Measurements from ENCODE around the gene CXCR4.

DNA sequence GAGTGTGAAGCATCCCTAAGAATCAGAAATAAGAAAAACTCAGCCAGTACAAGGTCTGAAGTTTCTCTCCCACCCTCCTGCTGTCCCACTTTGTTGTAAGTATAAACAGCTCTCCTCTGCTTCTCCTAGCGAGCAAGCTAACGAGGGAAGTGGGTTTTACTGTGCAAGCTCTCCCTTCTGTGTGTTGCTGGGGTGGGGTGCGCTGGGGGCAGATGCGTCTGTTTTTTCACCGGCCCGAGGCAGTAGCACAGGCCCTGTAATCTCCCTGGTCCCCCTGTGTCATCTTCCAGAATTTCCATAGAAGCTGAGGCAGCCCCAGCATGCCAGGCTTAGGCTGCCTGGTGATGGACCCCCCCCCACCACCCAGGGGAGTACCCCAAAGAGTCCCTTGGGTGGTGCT, 9.4 kb upstream of the CXCR4 start:
- TF ChIP-seq, protein P1, sequence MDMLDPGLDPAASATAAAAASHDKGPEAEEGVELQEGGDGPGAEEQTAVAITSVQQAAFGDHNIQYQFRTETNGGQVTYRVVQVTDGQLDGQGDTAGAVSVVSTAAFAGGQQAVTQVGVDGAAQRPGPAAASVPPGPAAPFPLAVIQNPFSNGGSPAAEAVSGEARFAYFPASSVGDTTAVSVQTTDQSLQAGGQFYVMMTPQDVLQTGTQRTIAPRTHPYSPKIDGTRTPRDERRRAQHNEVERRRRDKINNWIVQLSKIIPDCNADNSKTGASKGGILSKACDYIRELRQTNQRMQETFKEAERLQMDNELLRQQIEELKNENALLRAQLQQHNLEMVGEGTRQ (CRISPR knock-in tag; IDR thresholded peaks at IDR 0.05): no peak
- TF ChIP-seq ZNF263 (CRISPR knock-in tag; IDR thresholded peaks at IDR 0.05; ENCODE audit: borderline replicate concordance) (no peak), JUN (IDR thresholded peaks at IDR 0.05; ENCODE audit: borderline replicate concordance, low read depth, low read length) (no peak), JUN (CRISPR knock-in tag; IDR thresholded peaks at IDR 0.05; ENCODE audit: borderline replicate concordance) (no peak), ZNF384 (IDR thresholded peaks at IDR 0.05; ENCODE audit: low read depth, low read length) (no peak), PPARD (CRISPR knock-in tag; IDR thresholded peaks at IDR 0.05) (no peak), TCF7L2 (IDR thresholded peaks at IDR 0.05; ENCODE audit: low read depth, low read length) (no peak), BHLHE40 (IDR thresholded peaks at IDR 0.05; ENCODE audit: low read length) (no peak)
- TF ChIP-seq, protein P2, sequence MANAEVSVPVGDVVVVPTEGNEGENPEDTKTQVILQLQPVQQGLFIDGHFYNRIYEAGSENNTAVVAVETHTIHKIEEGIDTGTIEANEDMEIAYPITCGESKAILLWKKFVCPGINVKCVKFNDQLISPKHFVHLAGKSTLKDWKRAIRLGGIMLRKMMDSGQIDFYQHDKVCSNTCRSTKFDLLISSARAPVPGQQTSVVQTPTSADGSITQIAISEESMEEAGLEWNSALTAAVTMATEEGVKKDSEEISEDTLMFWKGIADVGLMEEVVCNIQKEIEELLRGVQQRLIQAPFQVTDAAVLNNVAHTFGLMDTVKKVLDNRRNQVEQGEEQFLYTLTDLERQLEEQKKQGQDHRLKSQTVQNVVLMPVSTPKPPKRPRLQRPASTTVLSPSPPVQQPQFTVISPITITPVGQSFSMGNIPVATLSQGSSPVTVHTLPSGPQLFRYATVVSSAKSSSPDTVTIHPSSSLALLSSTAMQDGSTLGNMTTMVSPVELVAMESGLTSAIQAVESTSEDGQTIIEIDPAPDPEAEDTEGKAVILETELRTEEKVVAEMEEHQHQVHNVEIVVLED (CRISPR knock-in tag; IDR thresholded peaks at IDR 0.05): no peak
- TF ChIP-seq, protein P3, sequence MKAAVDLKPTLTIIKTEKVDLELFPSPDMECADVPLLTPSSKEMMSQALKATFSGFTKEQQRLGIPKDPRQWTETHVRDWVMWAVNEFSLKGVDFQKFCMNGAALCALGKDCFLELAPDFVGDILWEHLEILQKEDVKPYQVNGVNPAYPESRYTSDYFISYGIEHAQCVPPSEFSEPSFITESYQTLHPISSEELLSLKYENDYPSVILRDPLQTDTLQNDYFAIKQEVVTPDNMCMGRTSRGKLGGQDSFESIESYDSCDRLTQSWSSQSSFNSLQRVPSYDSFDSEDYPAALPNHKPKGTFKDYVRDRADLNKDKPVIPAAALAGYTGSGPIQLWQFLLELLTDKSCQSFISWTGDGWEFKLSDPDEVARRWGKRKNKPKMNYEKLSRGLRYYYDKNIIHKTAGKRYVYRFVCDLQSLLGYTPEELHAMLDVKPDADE (conservative IDR thresholded peaks at IDR 0.05; ENCODE audit: control insufficient read depth, low read depth, low read length): no peak
- TF ChIP-seq, protein P4, sequence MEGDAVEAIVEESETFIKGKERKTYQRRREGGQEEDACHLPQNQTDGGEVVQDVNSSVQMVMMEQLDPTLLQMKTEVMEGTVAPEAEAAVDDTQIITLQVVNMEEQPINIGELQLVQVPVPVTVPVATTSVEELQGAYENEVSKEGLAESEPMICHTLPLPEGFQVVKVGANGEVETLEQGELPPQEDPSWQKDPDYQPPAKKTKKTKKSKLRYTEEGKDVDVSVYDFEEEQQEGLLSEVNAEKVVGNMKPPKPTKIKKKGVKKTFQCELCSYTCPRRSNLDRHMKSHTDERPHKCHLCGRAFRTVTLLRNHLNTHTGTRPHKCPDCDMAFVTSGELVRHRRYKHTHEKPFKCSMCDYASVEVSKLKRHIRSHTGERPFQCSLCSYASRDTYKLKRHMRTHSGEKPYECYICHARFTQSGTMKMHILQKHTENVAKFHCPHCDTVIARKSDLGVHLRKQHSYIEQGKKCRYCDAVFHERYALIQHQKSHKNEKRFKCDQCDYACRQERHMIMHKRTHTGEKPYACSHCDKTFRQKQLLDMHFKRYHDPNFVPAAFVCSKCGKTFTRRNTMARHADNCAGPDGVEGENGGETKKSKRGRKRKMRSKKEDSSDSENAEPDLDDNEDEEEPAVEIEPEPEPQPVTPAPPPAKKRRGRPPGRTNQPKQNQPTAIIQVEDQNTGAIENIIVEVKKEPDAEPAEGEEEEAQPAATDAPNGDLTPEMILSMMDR (IDR thresholded peaks at IDR 0.05 in 2 of 3, conservative IDR thresholded peaks at IDR 0.05 in 1 of 3; ENCODE audit: insufficient read depth in 2 of 3, low read depth in 1 of 3, low read length in 3 of 3): no peak
- TF ChIP-seq, protein P5, sequence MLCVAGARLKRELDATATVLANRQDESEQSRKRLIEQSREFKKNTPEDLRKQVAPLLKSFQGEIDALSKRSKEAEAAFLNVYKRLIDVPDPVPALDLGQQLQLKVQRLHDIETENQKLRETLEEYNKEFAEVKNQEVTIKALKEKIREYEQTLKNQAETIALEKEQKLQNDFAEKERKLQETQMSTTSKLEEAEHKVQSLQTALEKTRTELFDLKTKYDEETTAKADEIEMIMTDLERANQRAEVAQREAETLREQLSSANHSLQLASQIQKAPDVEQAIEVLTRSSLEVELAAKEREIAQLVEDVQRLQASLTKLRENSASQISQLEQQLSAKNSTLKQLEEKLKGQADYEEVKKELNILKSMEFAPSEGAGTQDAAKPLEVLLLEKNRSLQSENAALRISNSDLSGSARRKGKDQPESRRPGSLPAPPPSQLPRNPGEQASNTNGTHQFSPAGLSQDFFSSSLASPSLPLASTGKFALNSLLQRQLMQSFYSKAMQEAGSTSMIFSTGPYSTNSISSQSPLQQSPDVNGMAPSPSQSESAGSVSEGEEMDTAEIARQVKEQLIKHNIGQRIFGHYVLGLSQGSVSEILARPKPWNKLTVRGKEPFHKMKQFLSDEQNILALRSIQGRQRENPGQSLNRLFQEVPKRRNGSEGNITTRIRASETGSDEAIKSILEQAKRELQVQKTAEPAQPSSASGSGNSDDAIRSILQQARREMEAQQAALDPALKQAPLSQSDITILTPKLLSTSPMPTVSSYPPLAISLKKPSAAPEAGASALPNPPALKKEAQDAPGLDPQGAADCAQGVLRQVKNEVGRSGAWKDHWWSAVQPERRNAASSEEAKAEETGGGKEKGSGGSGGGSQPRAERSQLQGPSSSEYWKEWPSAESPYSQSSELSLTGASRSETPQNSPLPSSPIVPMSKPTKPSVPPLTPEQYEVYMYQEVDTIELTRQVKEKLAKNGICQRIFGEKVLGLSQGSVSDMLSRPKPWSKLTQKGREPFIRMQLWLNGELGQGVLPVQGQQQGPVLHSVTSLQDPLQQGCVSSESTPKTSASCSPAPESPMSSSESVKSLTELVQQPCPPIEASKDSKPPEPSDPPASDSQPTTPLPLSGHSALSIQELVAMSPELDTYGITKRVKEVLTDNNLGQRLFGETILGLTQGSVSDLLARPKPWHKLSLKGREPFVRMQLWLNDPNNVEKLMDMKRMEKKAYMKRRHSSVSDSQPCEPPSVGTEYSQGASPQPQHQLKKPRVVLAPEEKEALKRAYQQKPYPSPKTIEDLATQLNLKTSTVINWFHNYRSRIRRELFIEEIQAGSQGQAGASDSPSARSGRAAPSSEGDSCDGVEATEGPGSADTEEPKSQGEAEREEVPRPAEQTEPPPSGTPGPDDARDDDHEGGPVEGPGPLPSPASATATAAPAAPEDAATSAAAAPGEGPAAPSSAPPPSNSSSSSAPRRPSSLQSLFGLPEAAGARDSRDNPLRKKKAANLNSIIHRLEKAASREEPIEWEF (CRISPR knock-in tag; IDR thresholded peaks at IDR 0.05): no peak
- TF ChIP-seq, protein P6, sequence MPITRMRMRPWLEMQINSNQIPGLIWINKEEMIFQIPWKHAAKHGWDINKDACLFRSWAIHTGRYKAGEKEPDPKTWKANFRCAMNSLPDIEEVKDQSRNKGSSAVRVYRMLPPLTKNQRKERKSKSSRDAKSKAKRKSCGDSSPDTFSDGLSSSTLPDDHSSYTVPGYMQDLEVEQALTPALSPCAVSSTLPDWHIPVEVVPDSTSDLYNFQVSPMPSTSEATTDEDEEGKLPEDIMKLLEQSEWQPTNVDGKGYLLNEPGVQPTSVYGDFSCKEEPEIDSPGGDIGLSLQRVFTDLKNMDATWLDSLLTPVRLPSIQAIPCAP (CRISPR knock-in tag; IDR thresholded peaks at IDR 0.05; ENCODE audit: borderline replicate concordance): no peak
- TF ChIP-seq, protein P7, sequence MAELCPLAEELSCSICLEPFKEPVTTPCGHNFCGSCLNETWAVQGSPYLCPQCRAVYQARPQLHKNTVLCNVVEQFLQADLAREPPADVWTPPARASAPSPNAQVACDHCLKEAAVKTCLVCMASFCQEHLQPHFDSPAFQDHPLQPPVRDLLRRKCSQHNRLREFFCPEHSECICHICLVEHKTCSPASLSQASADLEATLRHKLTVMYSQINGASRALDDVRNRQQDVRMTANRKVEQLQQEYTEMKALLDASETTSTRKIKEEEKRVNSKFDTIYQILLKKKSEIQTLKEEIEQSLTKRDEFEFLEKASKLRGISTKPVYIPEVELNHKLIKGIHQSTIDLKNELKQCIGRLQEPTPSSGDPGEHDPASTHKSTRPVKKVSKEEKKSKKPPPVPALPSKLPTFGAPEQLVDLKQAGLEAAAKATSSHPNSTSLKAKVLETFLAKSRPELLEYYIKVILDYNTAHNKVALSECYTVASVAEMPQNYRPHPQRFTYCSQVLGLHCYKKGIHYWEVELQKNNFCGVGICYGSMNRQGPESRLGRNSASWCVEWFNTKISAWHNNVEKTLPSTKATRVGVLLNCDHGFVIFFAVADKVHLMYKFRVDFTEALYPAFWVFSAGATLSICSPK (IDR thresholded peaks at IDR 0.05; ENCODE audit: borderline replicate concordance): no peak

Measured in K562 (cell line).